CD4-positive, alpha-beta memory T cell (primary cell): ENCODE results near the gene LARP4B. TPM values are rescaled to one million over a fixed set of nuclear protein-coding genes. Genes with fewer than 3 reads are reported as not detected.

ENCODE experiments used
- CTCF ChIA-PET: fragments of 350-600 bp; sonication (Branson Sonifier 250); formaldehyde crosslinking; loops from one replicate; lab custom pipeline; 2021; ENCODE audit warnings: inconsistent platforms; ENCODE audit not compliant: partially characterized antibody; lab: Charles Lee
- POLR2A ChIA-PET: fragments of 350-600 bp; sonication (Branson Sonifier 250); formaldehyde crosslinking; loops from one replicate; lab custom pipeline; 2021; ENCODE audit not compliant: partially characterized antibody; lab: Charles Lee
- DNase-seq, 5 donors: peaks; one replicate each; pipeline versions ENCODE4 v3.0.0 to v3.0.0-alpha.2; 2020 to 2022; ENCODE audit warnings: mixed read lengths in 1 of 5
- H3K27ac ChIP-seq: one replicate; pipeline ENCODE4 v1.7.0; 2013; ENCODE audit warnings: low read depth, low read length
- H3K27me3 ChIP-seq: 2 replicates; pipeline ENCODE4 v1.7.0; 2013; ENCODE audit warnings: mild to moderate bottlenecking, low read length, moderate library complexity; ENCODE audit not compliant: insufficient read depth
- H3K36me3 ChIP-seq: 2 replicates; pipeline ENCODE4 v1.7.0; 2013; ENCODE audit warnings: mild to moderate bottlenecking, low read length, moderate library complexity; ENCODE audit not compliant: insufficient read depth
- H3K4me1 ChIP-seq: 2 replicates; pipeline ENCODE4 v1.7.0; 2013; ENCODE audit warnings: mild to moderate bottlenecking, low read length, moderate library complexity; ENCODE audit not compliant: insufficient read depth
- H3K4me3 ChIP-seq, 2 donors: one replicate each; pipeline ENCODE4 v1.7.0; 2013; ENCODE audit warnings: low read length in 2 of 2, mild to moderate bottlenecking in 1 of 2
- H3K9me3 ChIP-seq, 2 donors: one replicate each; pipeline ENCODE4 v1.7.0; 2013; ENCODE audit warnings: low read length in 2 of 2, control low read depth in 1 of 2; ENCODE audit not compliant: control insufficient read depth in 1 of 2
- H3K27ac Mint-ChIP-seq, 7 donors: one replicate each; pipeline ENCODE4 v1.8.0; 2020 to 2021; ENCODE audit warnings: mixed read lengths in 7 of 7, mild to moderate bottlenecking in 6 of 7, inconsistent platforms in 3 of 7, moderate library complexity in 3 of 7
- H3K27me3 Mint-ChIP-seq, 2 donors: one replicate each; pipeline ENCODE4 v1.8.0; 2020 to 2021; ENCODE audit warnings: mixed read lengths in 2 of 2
- H3K36me3 Mint-ChIP-seq, 2 donors: one replicate each; pipeline ENCODE4 v1.8.0; 2020 to 2021; ENCODE audit warnings: mixed read lengths in 2 of 2, inconsistent platforms in 1 of 2, mild to moderate bottlenecking in 1 of 2
- H3K4me1 Mint-ChIP-seq, 4 donors: one replicate each; pipeline ENCODE4 v1.8.0; 2020 to 2021; ENCODE audit warnings: mixed read lengths in 4 of 4, mild to moderate bottlenecking in 1 of 4
- H3K4me3 Mint-ChIP-seq, 8 donors: one replicate each; pipeline ENCODE4 v1.8.0; 2020 to 2021; ENCODE audit warnings: mixed read lengths in 8 of 8, mild to moderate bottlenecking in 7 of 8, moderate library complexity in 6 of 8, inconsistent platforms in 3 of 8
- H3K9me3 Mint-ChIP-seq, 8 donors: one replicate each; pipeline ENCODE4 v1.8.0; 2020 to 2021; ENCODE audit warnings: mixed read lengths in 8 of 8, mild to moderate bottlenecking in 5 of 8, inconsistent platforms in 3 of 8, moderate library complexity in 1 of 8
- intact Hi-C: fragments of 100-400 bp; cut with micrococcal nuclease; formaldehyde crosslinking; loops from one replicate; pipeline ENCODE4 v1.15.1; 2023
- polyA plus RNA-seq, 2 donors: library from polyadenylated mRNA; unstranded; fragments of 300-500 nt; fragmentation: Illumina TruSeq; gene quantifications; one replicate each; pipeline ENCODE4 v1.2.3, GENCODE V29; 2021
- total RNA-seq, 2 experiments: library from RNA; stranded (reverse); gene quantifications; one replicate each; pipeline ENCODE4 v1.2.3, GENCODE V29; 2021

Gene LARP4B
- total and polyA plus RNA-seq, 4 experiments from 2014 or later, result 13.0 to 99.7 (median 61.9) TPM

GRCh38 chr10:839550-840205 lies 91.8 kb downstream of the LARP4B start:
- POLR2A ChIA-PET, result no interaction called here
- peaks cover 35 to 76% of the 10 kb centered on the region in 2 donors for H3K36me3 Mint-ChIP-seq

GRCh38 chr10:836782-837181 lies 94.7 kb downstream of the LARP4B start:
- peaks cover 12 to 24% (median 18%) of the 10 kb centered on the region in 4 donors for H3K4me1 Mint-ChIP-seq

More at GRCh38 chr10:839550-840205, 91.8 kb downstream of the LARP4B start:
- intact Hi-C loops, result no loop called here
- no peaks in the 10 kb centered on the region for H3K27me3 Mint-ChIP-seq
- no peaks in the 10 kb centered on the region for H3K27me3 ChIP-seq
- CTCF ChIA-PET, result no interaction called here
- H3K9me3 ChIP-seq, result no peaks in the 10 kb centered on the region
- no peak for DNase-seq
- H3K9me3 Mint-ChIP-seq, result no peaks in the 10 kb centered on the region
- H3K4me3 Mint-ChIP-seq, result no peak overlapping the region
- H3K27ac ChIP-seq, result no peak overlapping the region
- no peak overlapping the region for H3K4me3 ChIP-seq
- no peaks in the 10 kb centered on the region for H3K4me1 ChIP-seq
- H3K36me3 ChIP-seq, result peaks cover 40% of the 10 kb centered on the region
- peak overlapping the region in 1 of 7 donors; percentile 1 for H3K27ac Mint-ChIP-seq
- peaks cover 11 to 24% (median 18%) of the 10 kb centered on the region in 4 donors for H3K4me1 Mint-ChIP-seq

GRCh38 chr10:834493-834892 lies 97.0 kb downstream of the LARP4B start:
- H3K9me3 Mint-ChIP-seq, result peaks cover 0 to 1% (median 0%) of the 10 kb centered on the region in 8 donors
- ChIA-PET CTCF (no interaction called here), POLR2A (no interaction called here)
- no peaks in the 10 kb centered on the region for H3K27me3 Mint-ChIP-seq
- Histone ChIP-seq H3K4me1 (no peaks in the 10 kb centered on the region), H3K4me3 (no peak overlapping the region), H3K36me3 (peaks cover 15% of the 10 kb centered on the region), H3K27me3 (no peaks in the 10 kb centered on the region), H3K27ac (no peak overlapping the region), H3K9me3 (no peaks in the 10 kb centered on the region)
- H3K27ac Mint-ChIP-seq, result no peak overlapping the region
- intact Hi-C loops, result no loop called here
- H3K4me3 Mint-ChIP-seq, result no peak overlapping the region
- peaks cover 12 to 25% (median 18%) of the 10 kb centered on the region in 4 donors for H3K4me1 Mint-ChIP-seq
- peaks cover 58 to 75% of the 10 kb centered on the region in 2 donors for H3K36me3 Mint-ChIP-seq
- no peak for DNase-seq

More at GRCh38 chr10:836782-837181, 94.7 kb downstream of the LARP4B start:
- ChIA-PET POLR2A (no interaction called here), CTCF (no interaction called here)
- Histone ChIP-seq H3K4me3 (no peak overlapping the region), H3K27me3 (no peaks in the 10 kb centered on the region), H3K36me3 (peaks cover 25% of the 10 kb centered on the region), H3K27ac (no peak overlapping the region), H3K4me1 (no peaks in the 10 kb centered on the region), H3K9me3 (no peaks in the 10 kb centered on the region)
- peaks cover 0 to 1% (median 0%) of the 10 kb centered on the region in 8 donors for H3K9me3 Mint-ChIP-seq
- no peak overlapping the region for H3K4me3 Mint-ChIP-seq
- intact Hi-C loops, result no loop called here
- H3K27ac Mint-ChIP-seq, result peak overlapping the region in 2 of 7 donors; percentile 34 to 65
- peaks cover 47 to 72% of the 10 kb centered on the region in 2 donors for H3K36me3 Mint-ChIP-seq
- no peak for DNase-seq
- no peaks in the 10 kb centered on the region for H3K27me3 Mint-ChIP-seq

GRCh38 chr10:829241-829640 lies 102.3 kb downstream of the LARP4B start:
- H3K27ac Mint-ChIP-seq, result no peak overlapping the region
- Histone ChIP-seq H3K27me3 (no peaks in the 10 kb centered on the region), H3K36me3 (peaks cover 53% of the 10 kb centered on the region), H3K27ac (no peak overlapping the region), H3K4me3 (no peak overlapping the region), H3K9me3 (no peaks in the 10 kb centered on the region), H3K4me1 (no peaks in the 10 kb centered on the region)
- POLR2A ChIA-PET, result no interaction called here
- peaks cover 0 to 1% (median 0%) of the 10 kb centered on the region in 8 donors for H3K9me3 Mint-ChIP-seq
- intact Hi-C loops, result no loop called here
- no peak overlapping the region for H3K4me3 Mint-ChIP-seq
- no peak for DNase-seq
- peaks cover 0 to 17% (median 3%) of the 10 kb centered on the region in 4 donors for H3K4me1 Mint-ChIP-seq
- CTCF ChIA-PET, result no interaction called here
- H3K27me3 Mint-ChIP-seq, result no peaks in the 10 kb centered on the region
- peaks cover 70 to 79% of the 10 kb centered on the region in 2 donors for H3K36me3 Mint-ChIP-seq

GRCh38 chr10:828191-828590 lies 103.3 kb downstream of the LARP4B start:
- H3K27me3 Mint-ChIP-seq, result no peaks in the 10 kb centered on the region
- intact Hi-C loops, result no loop called here
- Histone ChIP-seq H3K4me1 (no peaks in the 10 kb centered on the region), H3K36me3 (peaks cover 63% of the 10 kb centered on the region), H3K27ac (no peak overlapping the region), H3K9me3 (no peaks in the 10 kb centered on the region), H3K27me3 (no peaks in the 10 kb centered on the region), H3K4me3 (no peak overlapping the region)
- H3K36me3 Mint-ChIP-seq, result peaks cover 70 to 85% of the 10 kb centered on the region in 2 donors
- ChIA-PET POLR2A (no interaction called here), CTCF (no interaction called here)
- no peak for DNase-seq
- H3K4me3 Mint-ChIP-seq, result no peak overlapping the region
- peak overlapping the region in 1 of 7 donors; percentile 77 for H3K27ac Mint-ChIP-seq
- peaks cover 0 to 1% (median 0%) of the 10 kb centered on the region in 8 donors for H3K9me3 Mint-ChIP-seq
- peaks cover 10 to 14% (median 11%) of the 10 kb centered on the region in 4 donors for H3K4me1 Mint-ChIP-seq

- no peak overlapping the region for H3K4me3 Mint-ChIP-seq
- ChIA-PET CTCF (no interaction called here), POLR2A (no interaction called here)
- no peak for DNase-seq
- peaks cover 66 to 89% of the 10 kb centered on the region in 2 donors for H3K36me3 Mint-ChIP-seq
- H3K27ac Mint-ChIP-seq, result peak overlapping the region in 1 of 7 donors; percentile 63
- Histone ChIP-seq H3K36me3 (peaks cover 82% of the 10 kb centered on the region), H3K4me3 (no peak overlapping the region), H3K9me3 (no peaks in the 10 kb centered on the region), H3K27ac (no peak overlapping the region), H3K27me3 (no peaks in the 10 kb centered on the region), H3K4me1 (peaks cover 5% of the 10 kb centered on the region)
- intact Hi-C loops, result no loop called here
- no peaks in the 10 kb centered on the region for H3K9me3 Mint-ChIP-seq
- H3K27me3 Mint-ChIP-seq, result no peaks in the 10 kb centered on the region
- peaks cover 13 to 30% (median 16%) of the 10 kb centered on the region in 4 donors for H3K4me1 Mint-ChIP-seq
Measured at GRCh38 chr10:824946-825345, 106.6 kb downstream of the LARP4B start.

GRCh38 chr10:824497-824896 lies 107.0 kb downstream of the LARP4B start:
- H3K36me3 Mint-ChIP-seq, result peaks cover 66 to 88% of the 10 kb centered on the region in 2 donors
- H3K4me1 Mint-ChIP-seq, result peaks cover 13 to 30% (median 16%) of the 10 kb centered on the region in 4 donors
- Histone ChIP-seq H3K27me3 (no peaks in the 10 kb centered on the region), H3K4me3 (no peak overlapping the region), H3K27ac (no peak overlapping the region), H3K4me1 (peaks cover 5% of the 10 kb centered on the region), H3K9me3 (no peaks in the 10 kb centered on the region), H3K36me3 (peaks cover 82% of the 10 kb centered on the region)
- no peaks in the 10 kb centered on the region for H3K27me3 Mint-ChIP-seq
- intact Hi-C loops, result no loop called here
- CTCF ChIA-PET, result no interaction called here
- H3K9me3 Mint-ChIP-seq, result no peaks in the 10 kb centered on the region
- DNase-seq, result no peak
- peak overlapping the region in 1 of 7 donors; percentile 31 for H3K27ac Mint-ChIP-seq
- no peak overlapping the region for H3K4me3 Mint-ChIP-seq
- POLR2A ChIA-PET, result no interaction called here
